ENCODE data around the gene ATP1A1.

- TF ChIP-seq CTCF (conservative IDR thresholded peaks at IDR 0.05; ENCODE audit: low read depth in 2 of 2), result no peak
- no peak for TF ChIP-seq JUNB (IDR thresholded peaks at IDR 0.05; ENCODE audit: unreplicated experiment)
- TF ChIP-seq REST (IDR thresholded peaks at IDR 0.05; ENCODE audit: unreplicated experiment), result no peak
- no peak for TF ChIP-seq EZH2phosphoT487 (IDR thresholded peaks at IDR 0.05; ENCODE audit: unreplicated experiment)
- TF ChIP-seq EZH2 (IDR thresholded peaks at IDR 0.05; ENCODE audit: low read depth, unreplicated experiment), result no peak
- no peak for TF ChIP-seq CREB1 (CRISPR knock-in tag; IDR thresholded peaks at IDR 0.05; ENCODE audit: low read depth)
- TF ChIP-seq ETS1 (IDR thresholded peaks at IDR 0.05), result no peak
- TF ChIP-seq POLR2AphosphoS5 (IDR thresholded peaks at IDR 0.05; ENCODE audit: low read depth), result no peak
- no peak for TF ChIP-seq ZNF462 (CRISPR knock-in tag; IDR thresholded peaks at IDR 0.05)
- TF ChIP-seq STAT1 (IDR thresholded peaks at IDR 0.05; ENCODE audit: unreplicated experiment), result no peak
- TF ChIP-seq NANOG (IDR thresholded peaks at IDR 0.05; ENCODE audit: borderline replicate concordance), result no peak
- no peak for TF ChIP-seq ZNF331 (CRISPR knock-in tag; IDR thresholded peaks at IDR 0.05; ENCODE audit: low read depth)
These were observed 42.2 kb downstream of the ATP1A1 start for GRCh38 chr1:116415200-116415698.
